Measurements from ENCODE around the gene S100A13. TPM values are rescaled to one million over a fixed set of nuclear protein-coding genes. Genes with fewer than 3 reads are reported as not detected.

The S100A13 gene
- total and polyA plus RNA-seq, 10 of the 15 experiments (the other 5 are each of a cell fraction or from before 2014, with no cell fraction given), result 5.7 to 30.9 (median 9.1) TPM

DNA sequence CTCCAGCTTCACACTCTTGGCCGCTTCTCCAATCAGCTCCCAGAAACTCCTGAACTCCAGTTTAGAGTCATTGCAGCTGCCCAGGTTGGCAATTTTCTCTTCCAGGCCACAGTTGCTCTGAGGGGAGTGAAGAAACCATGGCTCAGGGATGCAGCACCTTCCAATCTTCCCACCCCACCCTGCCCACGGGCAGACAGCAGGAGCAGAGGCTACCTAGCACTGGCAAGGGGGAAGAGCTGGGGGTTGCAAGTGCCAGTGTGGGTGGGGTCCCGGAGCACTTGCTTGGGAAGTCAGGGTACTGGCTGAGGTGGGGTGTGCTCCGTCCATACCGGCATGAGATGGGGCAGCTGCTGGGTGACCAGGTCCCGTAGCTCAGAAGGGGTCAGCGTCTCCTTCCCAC is 12.4 kb downstream of the S100A13 start (continued):
- TF ChIP-seq, protein P1, sequence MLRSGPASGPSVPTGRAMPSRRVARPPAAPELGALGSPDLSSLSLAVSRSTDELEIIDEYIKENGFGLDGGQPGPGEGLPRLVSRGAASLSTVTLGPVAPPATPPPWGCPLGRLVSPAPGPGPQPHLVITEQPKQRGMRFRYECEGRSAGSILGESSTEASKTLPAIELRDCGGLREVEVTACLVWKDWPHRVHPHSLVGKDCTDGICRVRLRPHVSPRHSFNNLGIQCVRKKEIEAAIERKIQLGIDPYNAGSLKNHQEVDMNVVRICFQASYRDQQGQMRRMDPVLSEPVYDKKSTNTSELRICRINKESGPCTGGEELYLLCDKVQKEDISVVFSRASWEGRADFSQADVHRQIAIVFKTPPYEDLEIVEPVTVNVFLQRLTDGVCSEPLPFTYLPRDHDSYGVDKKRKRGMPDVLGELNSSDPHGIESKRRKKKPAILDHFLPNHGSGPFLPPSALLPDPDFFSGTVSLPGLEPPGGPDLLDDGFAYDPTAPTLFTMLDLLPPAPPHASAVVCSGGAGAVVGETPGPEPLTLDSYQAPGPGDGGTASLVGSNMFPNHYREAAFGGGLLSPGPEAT (IDR thresholded peaks at IDR 0.05; ENCODE audit: low read depth), result no peak
- no peak for TF ChIP-seq NR2C1 (IDR thresholded peaks at IDR 0.05)
- TF ChIP-seq, protein P2, sequence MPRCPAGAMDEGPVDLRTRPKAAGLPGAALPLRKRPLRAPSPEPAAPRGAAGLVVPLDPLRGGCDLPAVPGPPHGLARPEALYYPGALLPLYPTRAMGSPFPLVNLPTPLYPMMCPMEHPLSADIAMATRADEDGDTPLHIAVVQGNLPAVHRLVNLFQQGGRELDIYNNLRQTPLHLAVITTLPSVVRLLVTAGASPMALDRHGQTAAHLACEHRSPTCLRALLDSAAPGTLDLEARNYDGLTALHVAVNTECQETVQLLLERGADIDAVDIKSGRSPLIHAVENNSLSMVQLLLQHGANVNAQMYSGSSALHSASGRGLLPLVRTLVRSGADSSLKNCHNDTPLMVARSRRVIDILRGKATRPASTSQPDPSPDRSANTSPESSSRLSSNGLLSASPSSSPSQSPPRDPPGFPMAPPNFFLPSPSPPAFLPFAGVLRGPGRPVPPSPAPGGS (IDR thresholded peaks at IDR 0.05; ENCODE audit: borderline replicate concordance, insufficient read depth, low read depth, low read length, poor library complexity, severe bottlenecking), result no peak
- no peak for TF ChIP-seq KAT2A (conservative IDR thresholded peaks at IDR 0.05; ENCODE audit: control insufficient read depth, low read depth, low read length)
- TF ChIP-seq NFIC (IDR thresholded peaks at IDR 0.05; ENCODE audit: low read depth, low read length), result no peak
- no peak for TF ChIP-seq TBL1XR1 (IDR thresholded peaks at IDR 0.05; ENCODE audit: low read depth, low read length)
- TF ChIP-seq SP1 (IDR thresholded peaks at IDR 0.05; ENCODE audit: low read depth, low read length), result no peak
- TF ChIP-seq, protein P3, sequence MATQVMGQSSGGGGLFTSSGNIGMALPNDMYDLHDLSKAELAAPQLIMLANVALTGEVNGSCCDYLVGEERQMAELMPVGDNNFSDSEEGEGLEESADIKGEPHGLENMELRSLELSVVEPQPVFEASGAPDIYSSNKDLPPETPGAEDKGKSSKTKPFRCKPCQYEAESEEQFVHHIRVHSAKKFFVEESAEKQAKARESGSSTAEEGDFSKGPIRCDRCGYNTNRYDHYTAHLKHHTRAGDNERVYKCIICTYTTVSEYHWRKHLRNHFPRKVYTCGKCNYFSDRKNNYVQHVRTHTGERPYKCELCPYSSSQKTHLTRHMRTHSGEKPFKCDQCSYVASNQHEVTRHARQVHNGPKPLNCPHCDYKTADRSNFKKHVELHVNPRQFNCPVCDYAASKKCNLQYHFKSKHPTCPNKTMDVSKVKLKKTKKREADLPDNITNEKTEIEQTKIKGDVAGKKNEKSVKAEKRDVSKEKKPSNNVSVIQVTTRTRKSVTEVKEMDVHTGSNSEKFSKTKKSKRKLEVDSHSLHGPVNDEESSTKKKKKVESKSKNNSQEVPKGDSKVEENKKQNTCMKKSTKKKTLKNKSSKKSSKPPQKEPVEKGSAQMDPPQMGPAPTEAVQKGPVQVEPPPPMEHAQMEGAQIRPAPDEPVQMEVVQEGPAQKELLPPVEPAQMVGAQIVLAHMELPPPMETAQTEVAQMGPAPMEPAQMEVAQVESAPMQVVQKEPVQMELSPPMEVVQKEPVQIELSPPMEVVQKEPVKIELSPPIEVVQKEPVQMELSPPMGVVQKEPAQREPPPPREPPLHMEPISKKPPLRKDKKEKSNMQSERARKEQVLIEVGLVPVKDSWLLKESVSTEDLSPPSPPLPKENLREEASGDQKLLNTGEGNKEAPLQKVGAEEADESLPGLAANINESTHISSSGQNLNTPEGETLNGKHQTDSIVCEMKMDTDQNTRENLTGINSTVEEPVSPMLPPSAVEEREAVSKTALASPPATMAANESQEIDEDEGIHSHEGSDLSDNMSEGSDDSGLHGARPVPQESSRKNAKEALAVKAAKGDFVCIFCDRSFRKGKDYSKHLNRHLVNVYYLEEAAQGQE (IDR thresholded peaks at IDR 0.05; ENCODE audit: low read depth, low read length), result no peak
